NCI-H446 (cell line): ENCODE data around the gene METTL17.
"Not testable (repeated sequence)": the region's sequence is repeated elsewhere in the genome, so short reads cannot be mapped to it uniquely, and the experiment has no call there.

Experiments
- DNase-seq, 2 experiments: peaks; one replicate each; lab custom pipeline; 2025; lab: John Stamatoyannopoulos, UW

METTL17 gene

GRCh38 chr14:20989787-20990600 is at the start of gene METTL17:
TSS of gene METTL17 (plus strand) at chr14:20989980. CDS start at chr14:20990003, 23 bp downstream.
- peak; percentile 81 to 97 for DNase-seq

- not testable (repeated sequence) for DNase-seq
Observed at GRCh38 chr14:20945146-20945545, 44.6 kb upstream of the METTL17 start.

- not testable (repeated sequence) for DNase-seq
Observed at GRCh38 chr14:20946707-20947106, 43.1 kb upstream of the METTL17 start.

- not testable (repeated sequence) for DNase-seq
Observed at GRCh38 chr14:20954736-20955537, 34.8 kb upstream of the METTL17 start, which contains the start of gene RNASE2. TSS of gene RNASE2 (plus strand) at chr14:20955487. CDS start at chr14:20955772, 285 bp downstream.

- DNase-seq, result not testable (repeated sequence)
Observed at GRCh38 chr14:20955538-20955873, 34.3 kb upstream of the METTL17 start.

- DNase-seq, result no peak
Observed at GRCh38 chr14:20956376-20956976, 33.3 kb upstream of the METTL17 start.

- not testable (repeated sequence) for DNase-seq
Observed at GRCh38 chr14:20958946-20959345, 30.8 kb upstream of the METTL17 start.

- no peak for DNase-seq
Observed at GRCh38 chr14:20969336-20969735, 20.4 kb upstream of the METTL17 start.

GRCh38 chr14:20970647-20970982 is 19.2 kb upstream of the METTL17 start:
- no peak for DNase-seq

- DNase-seq, result peak; percentile 75 to 93
Observed at GRCh38 chr14:20970983-20971704, 18.6 kb upstream of the METTL17 start.

- no peak for DNase-seq
Observed at GRCh38 chr14:20971705-20972021, 18.1 kb upstream of the METTL17 start.

- DNase-seq, result no peak
Observed at GRCh38 chr14:20973501-20973900, 16.3 kb upstream of the METTL17 start.

- DNase-seq, result no peak
Observed at GRCh38 chr14:20976291-20976690, 13.5 kb upstream of the METTL17 start.

- DNase-seq, result no peak
Observed at GRCh38 chr14:20978687-20979086, 11.1 kb upstream of the METTL17 start.

GRCh38 chr14:20980906-20981305 is 8.9 kb upstream of the METTL17 start:
- no peak for DNase-seq

GRCh38 chr14:20982646-20983369 is 7.0 kb upstream of the METTL17 start:
- no peak for DNase-seq

GRCh38 chr14:20985650-20986049 is 4.1 kb upstream of the METTL17 start:
- not testable (repeated sequence) for DNase-seq

- peak in 1 of 2 experiments; percentile 64 for DNase-seq
Observed at GRCh38 chr14:20986811-20987210, 3.0 kb upstream of the METTL17 start.

GRCh38 chr14:20988717-20989470 is 886 bp upstream of the METTL17 start:
- peak in 1 of 2 experiments; percentile 13 for DNase-seq

- no peak for DNase-seq
Observed at GRCh38 chr14:20989471-20989786, 351 bp upstream of the METTL17 start.

- no peak for DNase-seq
Observed at GRCh38 chr14:20996521-20996920, 6.7 kb downstream of the METTL17 start.
